Endothelial cell of umbilical vein (primary cell): Measurements from ENCODE around the gene IL1RL2. TPM values are rescaled to one million over a fixed set of nuclear protein-coding genes. Genes with fewer than 3 reads are reported as not detected.

Experiments
- BruUV-seq: library from RNA; stranded (reverse); fragments of 400-500 nt; replicated peaks from 2 replicates; lab custom pipeline; 2021; lab: Mats Ljungman, UMichigan
- CTCF ChIA-PET: fragments of 300-600, 350-600 bp; sonication (Branson Sonifier 250); formaldehyde crosslinking; loops from one replicate; lab custom pipeline; 2021; ENCODE audit warnings: antibody characterized with exemption, inconsistent platforms; lab: Charles Lee
- POLR2A ChIA-PET: fragments of 300-600, 350-600 bp; sonication (Branson Sonifier 250); formaldehyde crosslinking; loops from one replicate; lab custom pipeline; 2021; ENCODE audit warnings: antibody characterized with exemption, inconsistent platforms; lab: Charles Lee
- DNase-seq: peaks from one replicate; pipeline ENCODE4 v3.0.0-alpha.2; 2011; ENCODE audit warnings: low read depth, low spot score
- FAIRE-seq: peaks from 2 replicates; lab custom pipeline; 2011; peaks lifted over from hg19 to GRCh38; lab: Jason Lieb, UNC
- H2AFZ ChIP-seq: 2 replicates; pipeline ENCODE4 v1.6.0; 2012; ENCODE audit warnings: low read depth, low read length, control low read depth, inconsistent platforms
- H3K27ac ChIP-seq: 2 replicates; pipeline ENCODE4 v1.5.1; 2011; ENCODE audit warnings: low read depth, mild to moderate bottlenecking, control low read depth, low read length, moderate library complexity; ENCODE audit not compliant: insufficient read depth
- H3K27me3 ChIP-seq, 2 experiments: 2 replicates each; pipeline versions ENCODE4 v1.6.0 to v1.6.1; 2011; ENCODE audit warnings: low read length in 2 of 2, mixed read lengths in 1 of 2; ENCODE audit not compliant: control insufficient read depth in 2 of 2, insufficient read depth in 2 of 2
- H3K36me3 ChIP-seq, 2 experiments: 2 replicates in 1 of 2; 3 replicates in 1 of 2; pipeline ENCODE4 v1.5.1; 2011; ENCODE audit warnings: low read length in 2 of 2, mild to moderate bottlenecking in 1 of 2, moderate library complexity in 1 of 2; ENCODE audit not compliant: control insufficient read depth in 2 of 2, insufficient read depth in 2 of 2; ENCODE audit errors: extremely low read depth in 1 of 2
- H3K4me1 ChIP-seq: 3 replicates; pipeline ENCODE4 v1.5.1; 2011; ENCODE audit warnings: mild to moderate bottlenecking, low read length; ENCODE audit not compliant: control insufficient read depth, insufficient read depth; ENCODE audit errors: extremely low read depth
- H3K4me2 ChIP-seq: 2 replicates; pipeline ENCODE4 v1.6.1; 2011; ENCODE audit warnings: low read length, control low read depth, mixed read lengths; ENCODE audit not compliant: insufficient read depth
- H3K4me3 ChIP-seq, 3 experiments: fragments of 200-600 bp in 1 of 3; sonication (generic), shearing (Covaris generic) in 1 of 3; replicated peaks in 1 of 3; 2 replicates each; pipeline ENCODE4 v1.5.1; 2011 to 2016; ENCODE audit warnings: control low read depth in 3 of 3, low read length in 3 of 3, mild to moderate bottlenecking in 2 of 3, inconsistent platforms in 1 of 3, low read depth in 1 of 3, moderate library complexity in 1 of 3; ENCODE audit not compliant: insufficient read depth in 1 of 3
- H3K79me2 ChIP-seq: 2 replicates; pipeline ENCODE4 v1.6.0; 2012; ENCODE audit warnings: low read length, inconsistent platforms; ENCODE audit not compliant: control insufficient read depth, insufficient read depth
- H3K9ac ChIP-seq: replicated peaks from 2 replicates; pipeline ENCODE3; 2011; ENCODE audit warnings: low read length, control low read depth; ENCODE audit not compliant: insufficient read depth; ENCODE audit errors: extremely low read depth
- H3K9me1 ChIP-seq: replicated peaks from 3 replicates; pipeline ENCODE4 v1.6.0; 2011; ENCODE audit warnings: mild to moderate bottlenecking, low read length; ENCODE audit not compliant: control insufficient read depth, insufficient read depth; ENCODE audit errors: extremely low read depth
- H3K9me3 ChIP-seq: replicated peaks from 2 replicates; pipeline ENCODE4 v1.5.1; 2012; ENCODE audit warnings: low read length, inconsistent platforms; ENCODE audit not compliant: control insufficient read depth, insufficient read depth
- H4K20me1 ChIP-seq: replicated peaks from 2 replicates; pipeline ENCODE3; 2011; ENCODE audit warnings: mild to moderate bottlenecking, low read length; ENCODE audit not compliant: control insufficient read depth, insufficient read depth; ENCODE audit errors: extremely low read depth
- CTCF ChIP-seq, 2 donors: IDR thresholded peaks; 1 replicate in 1 of 2; 2 replicates in 1 of 2; pipeline ENCODE4 v1.5.1; 2011; ENCODE audit warnings: low read length in 2 of 2, mild to moderate bottlenecking in 2 of 2, moderate library complexity in 2 of 2, control low read depth in 1 of 2, inconsistent platforms in 1 of 2, low read depth in 1 of 2; ENCODE audit not compliant: insufficient read depth in 1 of 2; ENCODE audit errors: extremely low read depth in 1 of 2
- EZH2 ChIP-seq: IDR thresholded peaks from 2 replicates; pipeline ENCODE4 v1.6.1; 2012; ENCODE audit warnings: borderline replicate concordance, low read depth, mild to moderate bottlenecking, moderate library complexity, low read length, inconsistent platforms; ENCODE audit not compliant: severe bottlenecking
- FOS ChIP-seq: IDR thresholded peaks from 2 replicates; pipeline ENCODE4 v1.6.1; 2011; ENCODE audit warnings: mild to moderate bottlenecking, low read length, moderate library complexity, borderline replicate concordance; ENCODE audit not compliant: insufficient read depth
- GATA2 ChIP-seq: IDR thresholded peaks from 2 replicates; pipeline ENCODE4 v1.7.0; 2011; ENCODE audit warnings: low read depth, mild to moderate bottlenecking, moderate library complexity, mixed read lengths, low read length; ENCODE audit not compliant: insufficient read length, insufficient read depth
- JUN ChIP-seq: IDR thresholded peaks from 2 replicates; pipeline ENCODE4 v1.6.1; 2011; ENCODE audit warnings: borderline replicate concordance, low read depth; ENCODE audit not compliant: insufficient read length, insufficient read depth
- MAX ChIP-seq: IDR thresholded peaks from 2 replicates; pipeline ENCODE4 v1.6.1; 2011; ENCODE audit not compliant: insufficient read depth, insufficient read length
- MYC ChIP-seq: IDR thresholded peaks from one replicate; pipeline ENCODE4 v1.6.1; 2011; ENCODE audit warnings: mild to moderate bottlenecking, low read depth, low read length
- POLR2A ChIP-seq: IDR thresholded peaks from 2 replicates; pipeline ENCODE4 v1.6.1; 2012; ENCODE audit warnings: low read depth, mild to moderate bottlenecking, control low read depth, low read length
- POLR2AphosphoS5 ChIP-seq: IDR thresholded peaks from 2 replicates; pipeline ENCODE4 v1.6.1; 2012; ENCODE audit warnings: low read depth, mild to moderate bottlenecking, control low read depth, low read length, moderate library complexity; ENCODE audit not compliant: insufficient read depth
- dilution Hi-C: fragments of 300-500 bp; cut with MboI; formaldehyde crosslinking; loops from one replicate; pipeline ENCODE4 v1.15.0; 2019; ENCODE audit warnings: low sequenced_read_pairs; ENCODE audit not compliant: extremely low pct_ligation_motif_present
- intact Hi-C: fragments of 100-400 bp; cut with micrococcal nuclease; formaldehyde crosslinking; loops from one replicate; pipeline ENCODE4 v1.10.0; 2022
- polyA plus RNA-seq, 4 experiments: library from polyadenylated mRNA; depleted of rRNA in 3 of 4; stranded (reverse) in 3 of 4; unstranded in 1 of 4; fragments of >200 nt; gene quantifications; 2 replicates each; pipeline versions ENCODE4 v1.2.1 to v1.2.3, GENCODE V29; 2011 to 2012; ENCODE audit warnings: missing spikeins in 1 of 4
- total RNA-seq: library from RNA; stranded (reverse); gene quantifications from 2 replicates; pipeline ENCODE4 v1.2.3, GENCODE V29; 2021

Gene IL1RL2
- total and polyA plus RNA-seq, 2 donors (not counting 3 experiments of a cell fraction or from before 2014, with no cell fraction given) = 0.11 TPM; not detected in 1

GRCh38 chr2:102190430-102191107 lies 3.7 kb downstream of the IL1RL2 start:
- intact Hi-C loops = no loop called here
- H3K27ac ChIP-seq = no peak overlapping the region
- H3K27me3 ChIP-seq = no peaks in the 10 kb centered on the region
- POLR2A ChIA-PET = no interaction called here
- dilution Hi-C loops = no loop called here
- H3K4me1 ChIP-seq = peaks cover 10% of the 10 kb centered on the region
- H4K20me1 ChIP-seq = no peaks in the 10 kb centered on the region
- H2AFZ ChIP-seq = no peak overlapping the region
- no peaks in the 10 kb centered on the region for H3K9me3 ChIP-seq
- CTCF ChIA-PET = interaction anchor here (1.0 kb wide), 1 partner anchor 24 kb away, joined by 3 read pairs; no protein-coding TSS in a partner anchor
- no peak overlapping the region for H3K4me3 ChIP-seq
- H3K36me3 ChIP-seq = no peaks in the 10 kb centered on the region
- no peak overlapping the region for H3K9ac ChIP-seq
- DNase-seq (no peak), FAIRE-seq (no peak)
- no peaks in the 10 kb centered on the region for H3K79me2 ChIP-seq
- no TSS peak for BruUV-seq
- no peaks in the 10 kb centered on the region for H3K9me1 ChIP-seq
- TF ChIP-seq MYC = no peak
- TF ChIP-seq FOS = no peak
- TF ChIP-seq CTCF (IDR thresholded peaks at IDR 0.05; ENCODE audit: extremely low read depth in 1 of 2, insufficient read depth in 1 of 2, low read depth in 1 of 2, low read length in 2 of 2) = no peak
- no peak for TF ChIP-seq EZH2
- no peak for TF ChIP-seq POLR2AphosphoS5
- TF ChIP-seq GATA2 = no peak
- TF ChIP-seq JUN = no peak
- no peak for TF ChIP-seq MAX
- no peak for TF ChIP-seq POLR2A
- no peak overlapping the region for H3K4me2 ChIP-seq
